GM21825 (cell line): ENCODE measurements around the gene SAMD5.

ENCODE experiments used
- ATAC-seq: cut with Tn5 transposase; IDR thresholded peaks from one replicate; pipeline ENCODE4 v1.9.1; 2021; ENCODE audit warnings: mild to moderate bottlenecking, moderate library complexity; ENCODE audit not compliant: unreplicated experiment

The SAMD5 gene

GRCh38 chr6:147508042-147508865, at the start of gene SAMD5:
SAMD5 (plus strand) TSS chr6:147508690; CDS start chr6:147508929, 239 bp downstream.
- ATAC-seq = peak; percentile 58

GRCh38 chr6:147459780-147460179, 48.7 kb upstream of the SAMD5 start:
- no peak for ATAC-seq

GRCh38 chr6:147463651-147464050, 44.8 kb upstream of the SAMD5 start:
- ATAC-seq = no peak

- no peak for ATAC-seq
Measured at GRCh38 chr6:147467428-147467827, 41.1 kb upstream of the SAMD5 start.

- no peak for ATAC-seq
Measured at GRCh38 chr6:147467886-147468285, 40.6 kb upstream of the SAMD5 start.

GRCh38 chr6:147468634-147469033, 39.9 kb upstream of the SAMD5 start:
- ATAC-seq = no peak

GRCh38 chr6:147479857-147480256, 28.6 kb upstream of the SAMD5 start:
- no peak for ATAC-seq

GRCh38 chr6:147486683-147487082, 21.8 kb upstream of the SAMD5 start:
- ATAC-seq = no peak

GRCh38 chr6:147497472-147497871, 11.0 kb upstream of the SAMD5 start:
- ATAC-seq = no peak

- no peak for ATAC-seq
Measured at GRCh38 chr6:147503587-147503986, 4.9 kb upstream of the SAMD5 start.

GRCh38 chr6:147504848-147505247, 3.6 kb upstream of the SAMD5 start:
- no peak for ATAC-seq

GRCh38 chr6:147506704-147507114, 1.8 kb upstream of the SAMD5 start:
- ATAC-seq = no peak

- ATAC-seq = no peak
Measured at GRCh38 chr6:147507162-147508041, 1.1 kb upstream of the SAMD5 start.

- no peak for ATAC-seq
Measured at GRCh38 chr6:147508866-147509608, 547 bp downstream of the SAMD5 start.

- ATAC-seq = peak; percentile 58
Measured at GRCh38 chr6:147509891-147510290, 1.4 kb downstream of the SAMD5 start.

- no peak for ATAC-seq
Measured at GRCh38 chr6:147510929-147511590, 2.6 kb downstream of the SAMD5 start.

GRCh38 chr6:147514831-147515230, 6.3 kb downstream of the SAMD5 start:
- no peak for ATAC-seq

GRCh38 chr6:147515327-147515726, 6.8 kb downstream of the SAMD5 start:
- ATAC-seq = no peak

- no peak for ATAC-seq
Measured at GRCh38 chr6:147522597-147522996, 14.1 kb downstream of the SAMD5 start.

- no peak for ATAC-seq
Measured at GRCh38 chr6:147525519-147526209, 17.2 kb downstream of the SAMD5 start.
